Astrocyte (in vitro differentiated cells and primary cell): ENCODE measurements around the gene LCMT1. TPM values are rescaled to one million over a fixed set of nuclear protein-coding genes. Genes with fewer than 3 reads are reported as not detected.

Experiments
- DNase-seq: peaks from one replicate; pipeline ENCODE4 v3.0.0-alpha.2; 2010; ENCODE audit warnings: low read depth
- FAIRE-seq: peaks from 2 replicates; lab custom pipeline; 2011; peaks lifted over from hg19 to GRCh38; lab: Jason Lieb, UNC
- H2AFZ ChIP-seq: 2 replicates; pipeline ENCODE4 v1.6.0; 2012; ENCODE audit warnings: low read depth, low read length, inconsistent platforms
- H3K27ac ChIP-seq: 2 replicates; pipeline ENCODE4 v1.5.1; 2011; ENCODE audit warnings: low read depth, low read length, inconsistent platforms
- H3K27me3 ChIP-seq: 2 replicates; pipeline ENCODE4 v1.6.0; 2011; ENCODE audit warnings: low read length, inconsistent platforms; ENCODE audit not compliant: insufficient read depth
- H3K36me3 ChIP-seq: 2 replicates; pipeline ENCODE4 v1.5.1; 2011; ENCODE audit warnings: low read length, inconsistent platforms; ENCODE audit not compliant: insufficient read depth
- H3K4me1 ChIP-seq: 2 replicates; pipeline ENCODE4 v1.5.1; 2011; ENCODE audit warnings: low read length, inconsistent platforms; ENCODE audit not compliant: insufficient read depth
- H3K4me2 ChIP-seq: 2 replicates; pipeline ENCODE4 v1.6.0; 2012; ENCODE audit warnings: low read length, inconsistent platforms
- H3K4me3 ChIP-seq: 2 replicates; pipeline ENCODE4 v1.5.1; 2011; ENCODE audit warnings: low read depth, mild to moderate bottlenecking, low read length, inconsistent platforms; ENCODE audit not compliant: insufficient read depth
- H3K79me2 ChIP-seq: 2 replicates; pipeline ENCODE4 v1.6.0; 2012; ENCODE audit warnings: mild to moderate bottlenecking, low read length, inconsistent platforms; ENCODE audit not compliant: insufficient read depth
- H3K9ac ChIP-seq: 2 replicates; pipeline ENCODE4 v1.6.0; 2012; ENCODE audit warnings: mild to moderate bottlenecking, low read length, inconsistent platforms
- H3K9me3 ChIP-seq: 2 replicates; pipeline ENCODE4 v1.5.1; 2012; ENCODE audit warnings: low read depth, mild to moderate bottlenecking, low read length, inconsistent platforms; ENCODE audit not compliant: insufficient read depth
- H4K20me1 ChIP-seq: 2 replicates; pipeline ENCODE4 v1.6.0; 2012; ENCODE audit warnings: low read length, inconsistent platforms; ENCODE audit not compliant: insufficient read depth
- H3K27ac Mint-ChIP-seq: one replicate; pipeline ENCODE4 v1.8.0; 2021; ENCODE audit warnings: mild to moderate bottlenecking, mixed read lengths; ENCODE audit not compliant: unreplicated experiment
- H3K27me3 Mint-ChIP-seq: one replicate; pipeline ENCODE4 v1.8.0; 2021; ENCODE audit warnings: low read depth, mixed read lengths; ENCODE audit not compliant: unreplicated experiment
- H3K36me3 Mint-ChIP-seq: one replicate; pipeline ENCODE4 v1.8.0; 2021; ENCODE audit warnings: low read depth, mixed read lengths; ENCODE audit not compliant: unreplicated experiment
- H3K4me1 Mint-ChIP-seq: one replicate; pipeline ENCODE4 v1.8.0; 2021; ENCODE audit warnings: low read depth, mixed read lengths; ENCODE audit not compliant: unreplicated experiment
- H3K4me3 Mint-ChIP-seq: one replicate; pipeline ENCODE4 v1.8.0; 2021; ENCODE audit warnings: mild to moderate bottlenecking, moderate library complexity, mixed read lengths; ENCODE audit not compliant: unreplicated experiment
- H3K9me3 Mint-ChIP-seq: one replicate; pipeline ENCODE4 v1.8.0; 2021; ENCODE audit warnings: mild to moderate bottlenecking, mixed read lengths; ENCODE audit not compliant: unreplicated experiment
- CTCF ChIP-seq: IDR thresholded peaks from 2 replicates; pipeline ENCODE4 v1.5.1; 2011; ENCODE audit warnings: low read depth, mild to moderate bottlenecking, inconsistent platforms, low read length, moderate library complexity; ENCODE audit not compliant: insufficient read depth
- EZH2 ChIP-seq: IDR thresholded peaks from 2 replicates; pipeline ENCODE4 v1.6.1; 2012; ENCODE audit warnings: mild to moderate bottlenecking, low read length, inconsistent platforms; ENCODE audit not compliant: insufficient read depth
- total RNA-seq: library from RNA; stranded (reverse); gene quantifications from 2 replicates; pipeline ENCODE4 v1.2.1, GENCODE V29; 2021

Gene LCMT1
- total RNA-seq, 1 donor from 2014 or later = 46.9 TPM

DNA sequence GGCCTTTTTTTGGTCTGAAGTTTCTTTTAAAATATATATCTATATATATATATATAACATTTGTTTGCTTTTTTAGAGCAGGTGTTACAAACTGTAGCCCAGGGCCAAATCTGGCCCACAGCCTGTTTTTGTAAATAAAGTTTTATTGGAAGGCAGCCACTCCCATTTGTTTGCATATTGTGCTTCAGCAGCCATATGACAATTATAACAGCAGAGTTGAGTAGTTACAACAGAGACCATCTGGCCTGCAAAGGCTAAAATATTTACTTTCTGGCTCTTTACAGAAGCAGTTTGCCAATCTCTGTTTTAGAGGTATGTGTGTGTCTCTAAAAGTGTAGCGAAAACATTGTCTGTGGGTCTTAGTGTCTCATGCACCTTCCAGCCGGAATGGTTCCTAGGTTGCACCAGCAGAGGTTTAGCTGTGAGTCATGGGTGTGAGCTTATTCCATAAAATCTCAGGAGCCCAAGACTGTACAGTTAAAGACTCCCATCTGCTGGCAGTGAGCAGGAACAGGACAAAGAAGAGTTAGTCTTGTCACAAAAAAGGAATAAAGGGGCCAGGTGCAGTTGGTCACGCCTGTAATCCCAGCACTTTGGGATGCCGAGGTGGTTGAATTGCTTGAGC, 23.8 kb downstream of the LCMT1 start:
- Mint-ChIP-seq H3K36me3 (peaks cover 19% of the 10 kb centered on the region), H3K4me1 (peaks cover 3% of the 10 kb centered on the region), H3K27me3 (no peaks in the 10 kb centered on the region), H3K27ac (no peak overlapping the region), H3K9me3 (no peaks in the 10 kb centered on the region), H3K4me3 (no peak overlapping the region)
- H3K36me3 ChIP-seq = peaks cover 7% of the 10 kb centered on the region
- no peak overlapping the region for H3K4me2 ChIP-seq
- peaks cover 15% of the 10 kb centered on the region for H4K20me1 ChIP-seq
- no peak overlapping the region for H3K9ac ChIP-seq
- H3K9me3 ChIP-seq = no peaks in the 10 kb centered on the region
- H3K79me2 ChIP-seq = no peaks in the 10 kb centered on the region
- no peaks in the 10 kb centered on the region for H3K4me1 ChIP-seq
- no peak overlapping the region for H3K4me3 ChIP-seq
- no peaks in the 10 kb centered on the region for H3K27me3 ChIP-seq
- TF ChIP-seq EZH2 (no peak), CTCF (peak; percentile 57)
- peak; percentile 60 for DNase-seq
- H3K27ac ChIP-seq = no peak overlapping the region
- FAIRE-seq = no peak
- no peak overlapping the region for H2AFZ ChIP-seq

DNA sequence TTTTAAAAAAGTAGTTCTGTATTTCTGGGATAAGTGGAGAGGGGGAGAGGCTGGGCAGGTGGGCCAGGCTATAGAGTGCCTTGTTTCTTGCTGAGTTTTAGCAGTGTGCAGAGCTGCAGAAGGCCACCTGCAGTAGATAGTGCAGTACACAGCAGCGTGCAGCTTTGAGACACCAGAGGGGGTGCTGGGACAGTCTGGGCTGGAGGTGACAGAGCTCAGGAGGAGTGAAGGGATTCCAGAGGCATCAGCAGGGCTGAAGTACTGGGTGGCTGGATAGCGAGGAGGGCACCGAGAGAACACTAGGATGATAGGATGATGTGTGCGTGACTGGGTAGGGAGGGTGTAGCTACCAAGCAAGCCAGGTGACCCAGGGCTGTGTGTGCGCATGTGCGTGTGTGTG, 26.6 kb downstream of the LCMT1 start:
- H3K9me3 ChIP-seq = no peaks in the 10 kb centered on the region
- H3K4me1 ChIP-seq = no peaks in the 10 kb centered on the region
- peaks cover 15% of the 10 kb centered on the region for H4K20me1 ChIP-seq
- H3K4me3 ChIP-seq = no peak overlapping the region
- H3K36me3 ChIP-seq = peaks cover 4% of the 10 kb centered on the region
- H3K4me1 Mint-ChIP-seq = peaks cover 6% of the 10 kb centered on the region
- H3K27me3 Mint-ChIP-seq = no peaks in the 10 kb centered on the region
- FAIRE-seq (no peak), DNase-seq (no peak)
- peaks cover 31% of the 10 kb centered on the region for H3K36me3 Mint-ChIP-seq
- no peak overlapping the region for H3K9ac ChIP-seq
- H3K27ac Mint-ChIP-seq = no peak overlapping the region
- no peak overlapping the region for H2AFZ ChIP-seq
- no peaks in the 10 kb centered on the region for H3K9me3 Mint-ChIP-seq
- no peak overlapping the region for H3K4me2 ChIP-seq
- TF ChIP-seq CTCF (no peak), EZH2 (no peak)
- no peaks in the 10 kb centered on the region for H3K27me3 ChIP-seq
- no peak overlapping the region for H3K4me3 Mint-ChIP-seq
- no peaks in the 10 kb centered on the region for H3K79me2 ChIP-seq
- H3K27ac ChIP-seq = no peak overlapping the region

DNA sequence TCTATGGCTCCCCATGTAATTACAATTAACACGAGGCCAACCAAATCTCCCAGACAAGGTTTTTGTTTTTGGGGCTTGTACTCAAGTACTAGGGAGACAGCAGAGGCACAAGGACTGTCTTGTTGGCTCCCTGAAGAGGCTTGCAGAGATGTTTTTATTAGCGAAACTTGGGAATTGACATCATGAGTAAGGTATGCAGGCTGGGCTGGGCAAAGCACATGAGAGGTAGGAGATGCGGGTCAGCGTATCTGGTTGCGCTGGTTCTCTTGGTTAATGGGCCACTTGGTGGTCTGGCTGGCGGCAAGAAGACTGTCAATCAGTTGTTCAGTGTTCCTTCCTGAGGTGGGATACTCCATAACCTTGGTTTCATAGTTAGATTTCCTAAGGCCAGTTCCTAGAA, 28.9 kb downstream of the LCMT1 start:
- peaks cover 6% of the 10 kb centered on the region for H3K4me1 Mint-ChIP-seq
- H3K9me3 ChIP-seq = no peaks in the 10 kb centered on the region
- no peaks in the 10 kb centered on the region for H3K27me3 ChIP-seq
- H3K36me3 ChIP-seq = peaks cover 12% of the 10 kb centered on the region
- no peak overlapping the region for H3K4me3 Mint-ChIP-seq
- H3K4me2 ChIP-seq = no peak overlapping the region
- TF ChIP-seq EZH2 = no peak
- TF ChIP-seq CTCF = no peak
- H3K4me3 ChIP-seq = no peak overlapping the region
- no peaks in the 10 kb centered on the region for H3K79me2 ChIP-seq
- H3K36me3 Mint-ChIP-seq = peaks cover 30% of the 10 kb centered on the region
- no peaks in the 10 kb centered on the region for H3K4me1 ChIP-seq
- no peak overlapping the region for H3K27ac Mint-ChIP-seq
- no peak overlapping the region for H3K27ac ChIP-seq
- no peak overlapping the region for H2AFZ ChIP-seq
- FAIRE-seq (no peak), DNase-seq (peak; percentile 58)
- no peak overlapping the region for H3K9ac ChIP-seq
- H3K27me3 Mint-ChIP-seq = peaks cover 2% of the 10 kb centered on the region
- peaks cover 17% of the 10 kb centered on the region for H4K20me1 ChIP-seq
- no peaks in the 10 kb centered on the region for H3K9me3 Mint-ChIP-seq
